ENCODE data around the gene LRRN3. TPM values are rescaled to one million over a fixed set of nuclear protein-coding genes. Genes with fewer than 3 reads are reported as not detected.

LRRN3 gene
- total RNA-seq, 5 donors from 2014 or later (not counting 1 experiment from before 2014, with no cell fraction given) = 18.5 to 106 (median 52.3) TPM

DNA sequence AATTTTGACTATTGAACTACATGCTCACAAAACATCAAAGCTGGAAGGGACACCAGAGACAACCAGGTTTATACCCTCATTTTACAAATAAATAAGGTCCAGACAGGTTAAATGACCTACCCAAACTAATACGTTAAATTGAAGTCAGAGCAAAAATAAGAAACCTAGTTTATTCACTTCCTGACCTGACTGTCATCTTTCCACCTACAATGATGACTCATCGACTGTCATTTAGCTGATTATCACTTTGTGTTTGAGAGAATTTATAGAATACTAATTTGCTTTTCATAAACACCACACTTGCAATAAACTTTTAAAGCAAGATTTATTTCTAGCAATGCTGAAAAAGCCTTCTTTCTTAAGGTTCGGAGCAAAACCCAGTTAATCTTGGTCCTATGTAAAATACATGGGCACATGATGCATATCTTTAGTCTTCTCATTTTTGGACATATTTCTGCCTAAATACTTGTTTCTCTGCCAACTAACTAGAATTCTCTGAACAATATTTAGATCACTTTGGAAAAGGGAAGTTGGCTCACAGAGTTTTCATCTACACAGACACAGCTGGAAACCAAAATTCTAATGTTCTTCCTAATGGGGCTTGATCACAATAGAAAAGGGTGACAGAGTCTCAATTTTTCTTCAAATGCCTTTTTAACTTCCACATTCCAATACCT, 16.7 kb upstream of the LRRN3 start:
- ATAC-seq (replicated peaks in 1 of 4) (peak in 3 of 4 experiments; percentile 52 to 66 (median 66)), DNase-seq (peak in 1 of 35 experiments; percentile 18)
- Histone ChIP-seq H3K27ac (ENCODE audit: low read length) (no peak overlapping the region), H3K4me1 (ENCODE audit: control insufficient read depth in 1 of 2, extremely low read depth in 1 of 2, insufficient read depth in 2 of 2, low read length in 2 of 2) (peaks cover 0 to 53% of the 10 kb centered on the region in 2 experiments), H3K27me3 (replicated peaks in 1 of 2; ENCODE audit: control insufficient read depth in 2 of 2, extremely low read depth in 1 of 2, insufficient read depth in 2 of 2, low read length in 1 of 2) (no peaks in the 10 kb centered on the region), H3K9me3 (no peaks in the 10 kb centered on the region), H3K36me3 (ENCODE audit: control insufficient read depth in 2 of 2, extremely low read depth in 1 of 2, insufficient read depth in 1 of 2, low read length in 1 of 2) (no peaks in the 10 kb centered on the region), H3K4me3 (ENCODE audit: control insufficient read depth in 1 of 2, extremely low read depth in 1 of 2, low read length in 1 of 2) (no peak overlapping the region)
- POLR2A ChIA-PET = interaction anchor here (0.6 kb wide), 2 partner anchors 18 kb away, joined by 4 to 5 read pairs; no protein-coding TSS in a partner anchor
- H3K36me3 Mint-ChIP-seq = peaks cover 3% of the 10 kb centered on the region
- peak overlapping the region; percentile 34 to 38 for H3K27ac Mint-ChIP-seq
- H3K4me1 Mint-ChIP-seq = peaks cover 54 to 77% (median 58%) of the 10 kb centered on the region in 3 donors
- peaks cover 0 to 4% (median 0%) of the 10 kb centered on the region in 3 donors for H3K9me3 Mint-ChIP-seq
- H3K4me3 Mint-ChIP-seq = peak overlapping the region in 1 of 3 donors; percentile 2
- CTCF ChIA-PET = interaction anchor here (0.6 kb wide), 4 partner anchors 45 to 488 kb away, joined by 3 to 4 read pairs (median 4); partner anchors contain the start of gene IMMP2L (in 1 of the 2)
- H3K27me3 Mint-ChIP-seq = no peaks in the 10 kb centered on the region
- WGBS (ENCODE audit: insufficient coverage) = no CpG with 5 or more reads among the region's 3 CpGs

DNA sequence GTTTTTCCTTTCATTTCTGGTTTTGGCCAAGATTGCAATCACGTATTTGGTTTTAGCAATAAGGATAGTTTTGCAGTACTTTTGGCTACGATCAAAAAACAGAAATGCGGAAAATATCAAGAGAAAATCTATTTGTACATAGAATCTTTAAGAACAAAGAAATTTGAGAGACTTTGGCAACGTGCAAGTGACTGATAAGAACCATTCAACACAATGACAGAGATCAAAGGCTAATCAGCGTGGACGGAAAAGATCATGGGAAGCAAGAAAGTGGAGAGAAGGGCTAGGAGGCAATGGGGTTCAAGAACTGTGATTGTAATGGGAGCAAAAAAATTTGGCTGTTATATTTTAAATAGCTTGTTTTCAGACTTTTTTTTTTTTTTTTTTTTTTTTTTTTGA, 16.2 kb upstream of the LRRN3 start:
- H3K27ac Mint-ChIP-seq = peak overlapping the region; percentile 17 to 40
- CTCF ChIA-PET = interaction anchor here (0.6 kb wide), 4 partner anchors 45 to 488 kb away, joined by 3 to 4 read pairs (median 4); partner anchors contain the start of gene IMMP2L (in 1 of the 2)
- POLR2A ChIA-PET = interaction anchor here (0.6 kb wide), 2 partner anchors 18 to 19 kb away, joined by 4 to 5 read pairs; no protein-coding TSS in a partner anchor

DNA sequence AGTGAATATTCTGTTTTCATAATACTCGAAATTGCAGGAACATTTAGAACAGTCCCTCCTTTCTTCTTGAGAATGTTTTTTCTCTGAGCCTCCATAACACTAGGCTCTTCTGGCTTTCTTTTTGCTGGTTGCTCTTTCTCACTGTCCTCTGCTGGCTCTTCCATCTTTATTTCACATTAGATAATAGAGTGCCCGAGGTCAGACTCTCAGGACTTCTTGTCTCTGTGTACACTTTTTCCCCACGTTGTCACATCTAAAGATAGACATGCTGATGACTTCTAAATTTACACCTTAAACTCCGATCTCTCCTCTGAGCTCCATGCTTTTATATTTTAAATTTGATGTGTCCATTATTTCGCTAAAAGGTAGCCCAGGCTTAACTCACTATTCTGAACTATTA, 15.4 kb upstream of the LRRN3 start:
- no peaks in the 10 kb centered on the region for H3K9me3 ChIP-seq
- H3K4me1 ChIP-seq (ENCODE audit: control insufficient read depth in 1 of 2, extremely low read depth in 1 of 2, insufficient read depth in 2 of 2, low read length in 2 of 2) = peaks cover 0 to 56% of the 10 kb centered on the region in 2 experiments
- Mint-ChIP-seq H3K4me1 (peaks cover 51 to 66% (median 56%) of the 10 kb centered on the region in 3 donors), H3K36me3 (peaks cover 3% of the 10 kb centered on the region), H3K9me3 (peaks cover 0 to 4% (median 0%) of the 10 kb centered on the region in 3 donors), H3K27ac (peak overlapping the region in 1 of 2 donors; percentile 2), H3K27me3 (no peaks in the 10 kb centered on the region), H3K4me3 (no peak overlapping the region)
- 85% methylated on average over 2 of the region's 5 CpGs for WGBS (ENCODE audit: insufficient coverage)
- CTCF ChIA-PET = interaction anchor here in 1 of 2 donors (0.6 kb wide), 1 partner anchor 541 kb away, joined by 4 read pairs; no protein-coding TSS in a partner anchor
- POLR2A ChIA-PET = interaction anchor here in 1 of 2 donors (0.6 to 0.8 kb wide), 2 partner anchors 11 to 50 kb away, joined by 3 to 4 read pairs; no protein-coding TSS in a partner anchor
- H3K4me3 ChIP-seq (ENCODE audit: control insufficient read depth in 1 of 2, extremely low read depth in 1 of 2, low read length in 1 of 2) = no peak overlapping the region
- no peak overlapping the region for H3K27ac ChIP-seq (ENCODE audit: low read length)
- no peak for DNase-seq
- H3K36me3 ChIP-seq (ENCODE audit: control insufficient read depth in 2 of 2, extremely low read depth in 1 of 2, insufficient read depth in 1 of 2, low read length in 1 of 2) = no peaks in the 10 kb centered on the region
- ATAC-seq (replicated peaks in 1 of 4) = no peak
- no peaks in the 10 kb centered on the region for H3K27me3 ChIP-seq (replicated peaks in 1 of 2; ENCODE audit: control insufficient read depth in 2 of 2, extremely low read depth in 1 of 2, insufficient read depth in 2 of 2, low read length in 1 of 2)

More for the DNA sequence above, 16.2 kb upstream of the LRRN3 start:
- H3K4me3 Mint-ChIP-seq = no peak overlapping the region
- H3K36me3 ChIP-seq (ENCODE audit: control insufficient read depth in 2 of 2, extremely low read depth in 1 of 2, insufficient read depth in 1 of 2, low read length in 1 of 2) = no peaks in the 10 kb centered on the region
- H3K9me3 Mint-ChIP-seq = peaks cover 0 to 4% (median 0%) of the 10 kb centered on the region in 3 donors
- ATAC-seq (replicated peaks in 1 of 4) (no peak), DNase-seq (no peak)
- H3K27ac ChIP-seq (ENCODE audit: low read length) = no peak overlapping the region
- no peak overlapping the region for H3K4me3 ChIP-seq (ENCODE audit: control insufficient read depth in 1 of 2, extremely low read depth in 1 of 2, low read length in 1 of 2)
- no peaks in the 10 kb centered on the region for H3K27me3 ChIP-seq (replicated peaks in 1 of 2; ENCODE audit: control insufficient read depth in 2 of 2, extremely low read depth in 1 of 2, insufficient read depth in 2 of 2, low read length in 1 of 2)
- H3K27me3 Mint-ChIP-seq = no peaks in the 10 kb centered on the region
- peaks cover 0 to 54% of the 10 kb centered on the region in 2 experiments for H3K4me1 ChIP-seq (ENCODE audit: control insufficient read depth in 1 of 2, extremely low read depth in 1 of 2, insufficient read depth in 2 of 2, low read length in 2 of 2)
- H3K4me1 Mint-ChIP-seq = peaks cover 51 to 71% (median 55%) of the 10 kb centered on the region in 3 donors
- no peaks in the 10 kb centered on the region for H3K9me3 ChIP-seq
- H3K36me3 Mint-ChIP-seq = peaks cover 3% of the 10 kb centered on the region
- no CpG with 5 or more reads among the region's 6 CpGs for WGBS (ENCODE audit: insufficient coverage)

- Histone ChIP-seq H3K4me1 (ENCODE audit: control insufficient read depth in 1 of 2, extremely low read depth in 1 of 2, insufficient read depth in 2 of 2, low read length in 2 of 2) (peaks cover under 1 to 59% of the 10 kb centered on the region in 2 experiments), H3K36me3 (ENCODE audit: control insufficient read depth in 2 of 2, extremely low read depth in 1 of 2, insufficient read depth in 1 of 2, low read length in 1 of 2) (no peaks in the 10 kb centered on the region), H3K9me3 (no peaks in the 10 kb centered on the region), H3K27ac (ENCODE audit: low read length) (no peak overlapping the region), H3K27me3 (replicated peaks in 1 of 2; ENCODE audit: control insufficient read depth in 2 of 2, extremely low read depth in 1 of 2, insufficient read depth in 2 of 2, low read length in 1 of 2) (no peaks in the 10 kb centered on the region), H3K4me3 (ENCODE audit: control insufficient read depth in 1 of 2, extremely low read depth in 1 of 2, low read length in 1 of 2) (no peak overlapping the region)
- Mint-ChIP-seq H3K4me3 (no peak overlapping the region), H3K36me3 (peaks cover 3% of the 10 kb centered on the region), H3K4me1 (peaks cover 57 to 69% (median 58%) of the 10 kb centered on the region in 3 donors), H3K9me3 (peaks cover 0 to 4% (median 0%) of the 10 kb centered on the region in 3 donors), H3K27ac (peak overlapping the region in 1 of 2 donors; percentile 58), H3K27me3 (no peaks in the 10 kb centered on the region)
- ATAC-seq (replicated peaks in 1 of 4) = peak in 3 of 4 experiments; percentile 23 to 27 (median 25)
- no peak for DNase-seq
- ChIA-PET CTCF (no interaction called here), POLR2A (interaction anchor here in 1 of 2 donors (0.6 to 1.1 kb wide), 4 partner anchors 11 to 63 kb away, joined by 3 to 4 read pairs (median 3); no protein-coding TSS in a partner anchor)
Measured at GRCh38 chr7:111076205-111076604, 14.7 kb upstream of the LRRN3 start.

GRCh38 chr7:111077001-111077400, 13.9 kb upstream of the LRRN3 start:
- Mint-ChIP-seq H3K36me3 (peaks cover 3% of the 10 kb centered on the region), H3K27me3 (no peaks in the 10 kb centered on the region), H3K27ac (peak overlapping the region; percentile 25 to 56), H3K4me3 (no peak overlapping the region), H3K4me1 (peaks cover 59 to 70% (median 61%) of the 10 kb centered on the region in 3 donors), H3K9me3 (peaks cover 0 to 4% (median 0%) of the 10 kb centered on the region in 3 donors)
- ATAC-seq (replicated peaks in 1 of 4) (no peak), DNase-seq (no peak)
- no peaks in the 10 kb centered on the region for H3K9me3 ChIP-seq
- ChIA-PET POLR2A (interaction anchor here (0.6 to 1.1 kb wide), 2 partner anchors 10 to 46 kb away, joined by 3 to 11 read pairs; no protein-coding TSS in a partner anchor), CTCF (no interaction called here)
- no peak overlapping the region for H3K27ac ChIP-seq (ENCODE audit: low read length)
- WGBS (ENCODE audit: insufficient coverage) = no CpG with 5 or more reads among the region's 2 CpGs
- no peak overlapping the region for H3K4me3 ChIP-seq (ENCODE audit: control insufficient read depth in 1 of 2, extremely low read depth in 1 of 2, low read length in 1 of 2)
- no peaks in the 10 kb centered on the region for H3K27me3 ChIP-seq (replicated peaks in 1 of 2; ENCODE audit: control insufficient read depth in 2 of 2, extremely low read depth in 1 of 2, insufficient read depth in 2 of 2, low read length in 1 of 2)
- H3K4me1 ChIP-seq (ENCODE audit: control insufficient read depth in 1 of 2, extremely low read depth in 1 of 2, insufficient read depth in 2 of 2, low read length in 2 of 2) = peaks cover 6 to 60% of the 10 kb centered on the region in 2 experiments
- no peaks in the 10 kb centered on the region for H3K36me3 ChIP-seq (ENCODE audit: control insufficient read depth in 2 of 2, extremely low read depth in 1 of 2, insufficient read depth in 1 of 2, low read length in 1 of 2)

DNA sequence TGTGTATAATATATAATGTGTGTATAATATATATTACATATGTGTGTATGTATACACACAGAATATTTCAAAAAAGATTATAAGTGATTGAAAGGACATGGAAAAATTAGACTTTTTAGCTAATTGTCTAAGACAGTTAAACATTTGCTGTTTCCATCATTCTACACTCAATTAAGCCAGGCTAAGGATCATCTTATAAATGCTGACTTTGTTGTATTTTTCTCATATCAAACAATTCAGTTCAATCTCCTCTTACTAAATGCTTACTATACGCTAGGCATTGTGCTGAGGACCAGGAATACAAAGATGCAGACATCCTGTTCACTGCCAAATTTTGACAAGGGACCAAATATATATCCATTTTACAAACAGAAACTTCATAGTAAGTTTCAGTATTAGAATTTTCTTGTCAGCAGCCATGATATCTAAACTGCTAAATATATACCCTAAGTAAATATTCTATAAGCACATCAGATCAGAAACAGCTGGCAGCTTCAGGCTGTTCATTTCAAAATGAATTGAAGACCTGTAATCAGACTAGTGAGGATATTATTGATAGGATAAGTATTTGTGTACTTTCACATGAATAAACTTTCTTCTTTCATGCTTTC, 10.3 kb upstream of the LRRN3 start:
- WGBS (ENCODE audit: insufficient coverage) = 60% methylated on average over 1 of the region's 1 CpG
- Histone ChIP-seq H3K9me3 (no peaks in the 10 kb centered on the region), H3K36me3 (ENCODE audit: control insufficient read depth in 2 of 2, extremely low read depth in 1 of 2, insufficient read depth in 1 of 2, low read length in 1 of 2) (no peaks in the 10 kb centered on the region), H3K4me3 (ENCODE audit: control insufficient read depth in 1 of 2, extremely low read depth in 1 of 2, low read length in 1 of 2) (no peak overlapping the region), H3K4me1 (ENCODE audit: control insufficient read depth in 1 of 2, extremely low read depth in 1 of 2, insufficient read depth in 2 of 2, low read length in 2 of 2) (peaks cover 13 to 69% of the 10 kb centered on the region in 2 experiments), H3K27me3 (replicated peaks in 1 of 2; ENCODE audit: control insufficient read depth in 2 of 2, extremely low read depth in 1 of 2, insufficient read depth in 2 of 2, low read length in 1 of 2) (no peaks in the 10 kb centered on the region), H3K27ac (ENCODE audit: low read length) (no peak overlapping the region)
- DNase-seq (no peak), ATAC-seq (replicated peaks in 1 of 4) (no peak)
- Mint-ChIP-seq H3K9me3 (no peaks in the 10 kb centered on the region), H3K4me1 (peaks cover 69 to 74% (median 70%) of the 10 kb centered on the region in 3 donors), H3K27ac (peak overlapping the region; percentile 55 to 92), H3K27me3 (no peaks in the 10 kb centered on the region), H3K4me3 (no peak overlapping the region), H3K36me3 (peaks cover 3% of the 10 kb centered on the region)
- ChIA-PET POLR2A (interaction anchor here in 1 of 2 donors (0.6 kb wide), 1 partner anchor 58 kb away, joined by 3 read pairs; no protein-coding TSS in a partner anchor), CTCF (no interaction called here)
